Activated naive CD4-positive, alpha-beta T cell treated with Interleukin-2 at 50 U/mL for 16 hours (primary cell): Measurements from ENCODE around the gene PTPN7.
"Not testable (repeated sequence)": the region's sequence is repeated elsewhere in the genome, so short reads cannot be mapped to it uniquely, and the experiment has no call there.

Source experiments
- DNase-seq: peaks from one replicate; pipeline ENCODE4 v3.0.0-alpha.2; 2020

Gene PTPN7

DNA sequence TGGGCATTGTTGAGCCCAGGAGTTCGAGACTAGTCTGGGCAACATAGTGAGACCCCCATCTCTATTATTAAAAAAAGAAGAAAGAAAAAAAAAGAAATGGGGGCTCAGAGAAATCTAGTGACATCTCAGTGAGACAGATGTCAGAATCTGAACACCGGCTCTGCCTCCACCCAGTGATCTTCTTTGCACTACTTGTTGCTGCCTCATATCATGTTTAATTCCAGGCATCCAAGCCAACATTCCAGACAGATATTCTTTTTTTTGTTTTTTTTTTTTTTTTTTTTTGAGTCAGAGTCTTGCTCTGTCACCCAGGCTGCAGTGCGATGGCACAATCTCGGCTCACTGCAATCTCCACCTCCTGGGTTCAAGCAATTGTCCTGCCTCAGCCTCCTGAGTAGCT, 10.8 kb downstream of the PTPN7 start:
- DNase-seq = no peak

DNA sequence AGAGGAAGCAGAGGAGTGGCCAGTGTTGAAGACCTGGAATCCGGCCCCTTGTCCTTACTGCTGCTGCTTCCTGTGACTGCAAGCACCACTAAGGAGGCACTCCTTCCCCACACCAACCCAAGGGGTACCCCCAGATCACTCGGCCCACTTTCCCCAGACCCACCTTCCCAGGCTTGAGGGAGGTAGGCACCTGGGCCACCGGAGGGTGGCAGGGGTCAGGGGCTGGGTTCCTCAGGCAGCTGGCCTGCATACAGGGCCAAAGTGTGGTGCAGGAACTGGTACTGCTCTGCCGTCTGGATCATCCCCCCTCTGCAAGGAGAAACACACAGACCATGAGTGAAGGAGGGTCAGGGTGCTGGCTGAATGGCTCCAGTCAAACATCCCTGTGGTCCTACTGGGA, 12.0 kb downstream of the PTPN7 start:
- no peak for DNase-seq

DNA sequence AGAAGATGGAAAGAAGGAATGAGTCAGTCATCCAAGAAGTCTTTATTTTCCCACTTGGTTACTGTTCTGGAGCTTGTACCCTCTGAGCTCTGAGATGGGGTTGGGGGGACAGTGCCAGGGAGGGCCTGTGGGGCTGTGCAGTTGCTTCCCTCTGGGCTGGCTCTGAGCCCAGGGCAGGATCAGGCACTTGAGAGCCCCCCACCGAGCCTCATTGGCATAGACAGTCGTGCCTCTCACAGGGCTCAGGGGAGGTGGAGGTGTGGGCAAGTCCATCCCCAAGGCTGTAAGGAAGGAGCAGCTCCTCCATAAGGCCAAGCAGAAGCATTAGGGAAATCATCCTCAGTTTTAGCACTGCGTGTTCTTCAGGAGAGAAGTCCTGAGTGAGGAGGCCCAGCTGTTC, 13.4 kb downstream of the PTPN7 start:
- DNase-seq = no peak

DNA sequence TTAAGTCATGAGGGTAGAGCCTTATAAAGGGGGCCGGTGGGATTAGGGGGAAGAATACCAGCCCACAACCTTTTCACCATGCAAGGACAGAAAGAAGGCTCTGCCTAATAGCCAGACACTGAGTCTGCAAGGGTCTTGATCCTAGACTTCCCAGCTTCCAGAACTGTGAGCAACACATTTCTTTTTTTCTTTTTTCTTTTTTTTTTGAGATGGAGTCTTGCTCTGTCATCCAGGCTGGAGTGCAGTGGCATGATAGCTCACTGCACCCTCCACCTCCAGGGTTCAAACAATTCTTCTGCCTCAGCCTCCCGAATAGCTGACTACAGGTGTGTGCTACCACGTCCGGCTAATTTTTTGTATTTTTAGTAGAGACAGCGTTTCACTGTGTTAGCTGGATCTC, 14.1 kb downstream of the PTPN7 start:
- no peak for DNase-seq

- not testable (repeated sequence) for DNase-seq
Measured at GRCh38 chr1:202145744-202146140, 14.7 kb downstream of the PTPN7 start.

DNA sequence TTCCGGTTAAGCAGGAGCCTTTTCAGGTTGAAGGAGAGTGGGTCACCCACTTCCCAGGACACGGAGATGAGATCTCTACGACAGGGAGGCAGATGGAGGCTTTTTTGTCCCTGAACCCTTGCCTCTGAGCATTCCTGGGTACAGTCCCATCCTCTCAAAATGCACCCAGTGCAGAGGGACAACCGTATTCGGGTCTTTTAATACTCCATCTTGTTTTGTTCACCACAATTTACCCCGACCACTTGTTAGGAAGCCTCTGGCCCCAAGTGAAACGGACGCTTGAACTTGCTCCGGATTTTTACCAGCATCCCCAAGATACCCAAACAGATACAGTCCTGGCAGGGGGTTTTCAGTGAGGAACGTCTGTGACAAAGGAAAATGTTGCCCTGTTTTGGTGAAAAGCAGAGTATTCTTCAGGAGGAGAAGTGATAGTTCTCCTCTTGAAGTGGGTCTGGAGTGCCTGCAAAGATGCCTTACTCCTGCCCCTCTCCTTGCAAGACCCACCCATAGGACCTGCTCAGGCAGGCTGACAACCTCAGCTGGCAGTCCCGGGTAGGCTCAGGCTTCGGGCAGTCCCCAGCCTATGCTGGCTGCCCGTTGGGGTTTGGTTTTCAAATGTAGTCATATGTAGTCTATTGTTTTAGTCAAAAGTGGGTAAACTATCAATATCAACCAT, 15.2 kb downstream of the PTPN7 start:
- DNase-seq = peak; percentile 52

GRCh38 chr1:202144402-202145067, 15.9 kb downstream of the PTPN7 start, which contains the start of gene ARL8A:
Gene ARL8A, minus strand, starts transcription at chr1:202144737. Its CDS starts 165 bp downstream, at chr1:202144572.
- peak; percentile 74 for DNase-seq

GRCh38 chr1:202143768-202144401, 16.5 kb downstream of the PTPN7 start:
- peak; percentile 35 for DNase-seq

GRCh38 chr1:202143011-202143767, 17.2 kb downstream of the PTPN7 start:
- no peak for DNase-seq

DNA sequence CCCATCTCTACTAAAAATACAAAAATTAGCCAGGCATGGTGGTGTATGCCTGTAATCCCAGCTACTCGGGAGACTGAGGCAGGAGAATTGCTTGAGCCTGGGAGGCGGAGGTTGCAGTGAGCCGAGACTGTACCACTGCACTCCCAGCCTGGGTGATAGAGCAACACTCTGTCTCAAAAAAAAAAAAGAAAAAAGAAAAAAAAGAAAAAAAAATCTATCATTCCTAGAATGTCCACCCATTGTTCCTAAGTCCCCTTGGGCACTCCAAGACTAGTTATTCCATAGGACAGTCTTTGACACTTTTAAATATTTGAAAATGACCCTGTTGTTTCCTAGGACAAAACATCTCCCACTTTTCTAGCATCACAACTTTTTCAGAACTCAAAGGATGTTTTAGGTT, 18.9 kb downstream of the PTPN7 start:
- DNase-seq = not testable (repeated sequence)

- DNase-seq = no peak
Measured at GRCh38 chr1:202140833-202141232, 19.6 kb downstream of the PTPN7 start.

DNA sequence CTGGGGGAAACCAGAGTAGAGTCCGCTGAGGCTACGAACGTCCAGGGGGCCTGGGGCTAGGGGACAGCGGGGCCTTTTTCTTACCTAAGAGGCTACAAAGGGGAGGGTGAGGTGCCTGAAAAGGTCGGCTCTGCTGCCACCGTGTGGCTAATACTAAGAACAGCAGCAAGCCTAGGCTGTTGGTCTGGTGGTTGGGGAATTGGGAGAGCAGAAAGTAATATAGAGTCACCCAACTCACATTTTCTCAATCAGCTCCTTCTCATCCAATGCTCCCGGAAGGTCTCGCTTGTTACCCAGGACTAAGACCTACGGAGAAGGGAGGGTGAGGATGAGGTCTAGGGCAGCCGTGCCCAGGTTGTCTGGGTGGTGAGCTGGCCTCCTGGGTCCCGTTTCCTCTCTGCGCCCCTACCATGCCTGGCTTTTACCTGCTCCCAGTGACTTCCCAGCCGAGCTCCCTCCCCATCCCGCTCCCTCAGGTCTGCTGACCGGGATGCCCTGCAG, 25.1 kb downstream of the PTPN7 start:
- peak; percentile 52 for DNase-seq

DNA sequence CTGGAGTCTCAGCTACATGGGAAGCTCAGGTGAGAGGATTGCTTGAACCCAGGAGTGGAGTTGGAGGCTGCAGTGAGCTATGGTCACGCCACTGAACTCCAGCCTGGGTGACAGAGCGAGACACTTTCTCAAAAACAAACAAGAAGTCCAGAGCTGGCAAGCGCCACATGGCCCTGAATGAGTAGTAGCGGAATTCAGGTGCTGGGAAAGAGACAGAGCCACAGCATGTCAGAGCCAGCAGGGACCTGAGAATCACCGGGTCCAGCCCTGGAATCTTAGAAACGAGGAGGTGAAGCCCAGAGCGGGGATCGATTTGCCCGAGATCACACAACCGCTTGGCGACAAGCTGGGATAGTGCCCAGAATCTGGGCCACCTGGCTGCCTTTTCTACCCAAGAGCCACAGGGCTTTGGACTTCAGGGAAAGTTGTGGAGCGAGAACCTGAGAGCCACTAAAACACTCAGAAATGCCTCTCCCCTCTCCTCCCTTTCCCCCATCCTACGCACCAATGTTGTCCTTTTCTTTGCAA, 25.7 kb downstream of the PTPN7 start:
- no peak for DNase-seq

DNA sequence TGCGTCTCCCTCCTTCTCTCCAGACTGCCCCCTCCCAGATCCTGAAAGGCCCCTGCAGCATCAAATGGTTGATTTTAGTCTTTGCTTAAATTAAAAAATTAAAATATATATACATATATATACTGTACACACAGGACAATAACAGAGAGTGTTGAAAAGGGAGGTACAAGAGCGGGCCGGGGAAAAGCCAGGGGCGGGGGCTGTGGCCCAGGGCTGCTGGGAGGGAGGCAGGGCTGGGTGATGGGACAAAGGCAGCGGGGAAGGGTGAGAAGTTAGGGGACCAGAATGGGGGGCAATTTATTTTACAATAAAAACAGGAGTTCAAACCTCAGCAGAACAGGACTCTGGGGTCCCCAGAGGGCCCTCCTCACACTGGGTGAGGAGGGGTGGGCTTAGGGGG, 26.4 kb downstream of the PTPN7 start:
- no peak for DNase-seq

DNA sequence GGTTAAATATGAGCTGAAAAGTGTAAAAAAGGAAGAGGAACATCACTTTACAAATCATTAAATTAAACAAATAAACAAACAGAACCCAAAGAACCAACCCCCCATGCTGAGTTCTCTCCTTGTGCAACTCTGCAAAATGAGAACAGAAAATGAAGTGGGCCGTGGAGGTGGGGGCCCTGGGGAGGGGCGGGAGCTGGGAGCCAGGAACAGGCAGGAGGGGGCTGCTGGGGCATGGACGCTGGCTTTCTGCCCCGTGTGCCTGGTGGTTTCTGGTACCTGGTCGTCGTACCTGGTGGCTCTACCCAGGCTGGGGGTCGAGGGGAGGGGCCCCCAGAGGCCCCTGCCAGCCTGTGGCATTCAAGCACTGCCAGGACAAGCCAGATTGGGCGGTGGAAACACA, 26.9 kb downstream of the PTPN7 start:
- no peak for DNase-seq

- DNase-seq = no peak
Measured at GRCh38 chr1:202133001-202133400, 27.4 kb downstream of the PTPN7 start.

DNA sequence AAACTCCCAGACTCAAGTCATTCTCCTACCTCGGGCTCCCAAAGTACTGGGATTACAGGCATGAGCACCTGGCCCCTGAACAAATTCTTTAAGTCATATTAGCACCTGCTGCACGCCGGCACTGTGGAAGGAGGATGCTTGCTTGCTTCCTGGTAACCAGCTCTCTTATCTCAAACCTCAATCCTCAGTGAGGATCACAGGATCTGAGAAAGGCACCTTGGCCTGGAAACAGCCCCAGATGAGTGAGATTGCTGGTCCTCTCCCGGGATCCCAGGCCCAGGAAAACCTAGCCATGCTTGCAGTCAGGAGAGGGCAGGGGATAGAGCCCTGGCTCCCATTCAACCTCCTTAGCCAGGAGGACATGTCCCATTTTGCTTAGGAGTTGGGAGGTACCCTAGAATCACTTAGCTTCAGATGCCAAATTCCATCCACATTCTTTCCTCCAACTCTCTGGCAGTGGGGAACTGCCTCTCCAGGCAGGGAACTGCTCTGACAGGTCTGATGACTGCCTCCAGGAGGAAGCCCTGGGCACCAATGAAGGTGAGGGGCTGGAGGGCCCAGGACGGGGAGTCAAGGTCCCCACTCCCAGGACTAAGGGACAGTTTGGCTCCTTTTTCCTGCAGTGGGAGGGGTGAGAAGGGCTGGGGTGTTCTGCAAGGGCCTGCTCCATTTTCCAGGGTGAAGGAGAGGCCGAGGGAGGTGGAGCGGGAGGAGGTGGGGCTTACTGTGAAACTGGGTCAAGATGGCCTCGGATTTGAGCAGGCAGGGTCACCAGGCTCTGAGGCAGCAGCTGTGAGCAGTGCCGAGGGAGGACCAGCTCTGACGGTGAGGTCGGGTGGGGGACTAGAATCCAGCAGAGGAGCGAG, 28.2 kb downstream of the PTPN7 start:
- DNase-seq = no peak

DNA sequence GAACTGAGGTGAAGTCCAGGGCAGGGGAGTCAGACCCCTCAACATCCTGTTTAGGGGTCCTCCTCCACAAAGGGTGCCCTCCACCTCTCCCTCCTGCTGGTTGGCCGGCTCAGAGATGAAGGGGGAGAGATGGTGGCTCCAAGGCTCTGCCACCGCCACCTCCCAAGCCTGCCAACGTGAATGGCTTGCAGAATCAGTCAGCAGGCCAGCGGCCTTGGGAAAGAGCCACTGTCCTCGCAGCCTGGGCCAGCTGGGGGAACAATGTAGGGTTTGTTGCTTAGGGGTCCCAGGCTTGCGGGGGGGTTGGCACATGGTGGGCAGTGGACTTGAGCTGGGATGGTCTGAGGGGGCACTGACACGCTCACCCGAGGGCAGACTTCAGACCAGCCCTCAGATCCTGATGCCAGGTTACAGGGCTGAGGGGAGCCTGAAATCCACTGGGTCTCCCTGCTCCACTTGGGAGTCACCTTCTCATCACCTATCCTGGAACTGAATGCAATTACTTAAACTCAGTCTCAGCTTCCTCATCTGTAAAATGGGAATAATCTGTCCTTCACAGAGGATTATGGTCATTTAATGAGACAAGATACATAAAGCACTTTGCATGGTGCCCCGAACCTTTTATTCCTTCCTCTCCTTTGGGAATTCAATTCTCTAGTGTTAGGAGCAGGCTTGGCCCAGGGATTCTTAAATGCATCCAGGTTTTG, 29.4 kb downstream of the PTPN7 start:
- no peak for DNase-seq

DNA sequence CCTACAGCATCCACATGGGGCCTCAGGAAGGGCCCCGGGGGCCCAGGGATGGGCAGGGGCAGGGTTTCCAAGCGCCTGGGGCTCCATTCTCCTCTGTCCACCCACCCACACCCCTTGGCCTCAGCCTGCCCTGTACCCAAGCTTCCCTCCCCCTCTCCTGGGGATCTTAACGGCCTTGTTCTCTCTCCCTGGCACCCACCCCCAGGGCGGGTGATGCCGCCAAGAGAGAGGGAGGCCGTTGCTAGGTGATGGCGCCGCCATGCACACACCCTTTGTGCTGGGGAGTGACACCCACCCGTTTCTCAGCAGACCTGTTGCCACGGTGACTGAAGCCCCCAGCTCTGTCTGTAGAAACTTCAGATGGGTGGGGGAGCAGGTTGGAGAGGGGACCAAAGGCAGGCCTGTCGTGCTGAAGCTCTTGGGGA, 30.1 kb downstream of the PTPN7 start:
- no peak for DNase-seq

- no peak for DNase-seq
Measured at GRCh38 chr1:202129453-202130296, 30.7 kb downstream of the PTPN7 start.
